T47D (cell line): ENCODE data around the gene CRIM1.
A peak's percentile ranks its signal among the peaks of the same experiment; 100 is the strongest.

ENCODE experiments used
- DNase-seq, 2 experiments: peaks; one replicate each; pipeline versions ENCODE4 v3.0.0 to v3.0.0-alpha.2; 2011 to 2012; ENCODE audit warnings: low read depth in 1 of 2, low spot score in 1 of 2
- JUND ChIP-seq: IDR thresholded peaks from 2 replicates; pipeline ENCODE4 v1.6.1; 2012; ENCODE audit warnings: low read depth
- in situ Hi-C: cut with HindIII; loops from 2 replicates; pipeline ENCODE4 v1.10.0; 2016; ENCODE audit warnings: low sequenced_read_pairs, low pct_unique_long_range_greater_than_20kb

CRIM1 gene

DNA sequence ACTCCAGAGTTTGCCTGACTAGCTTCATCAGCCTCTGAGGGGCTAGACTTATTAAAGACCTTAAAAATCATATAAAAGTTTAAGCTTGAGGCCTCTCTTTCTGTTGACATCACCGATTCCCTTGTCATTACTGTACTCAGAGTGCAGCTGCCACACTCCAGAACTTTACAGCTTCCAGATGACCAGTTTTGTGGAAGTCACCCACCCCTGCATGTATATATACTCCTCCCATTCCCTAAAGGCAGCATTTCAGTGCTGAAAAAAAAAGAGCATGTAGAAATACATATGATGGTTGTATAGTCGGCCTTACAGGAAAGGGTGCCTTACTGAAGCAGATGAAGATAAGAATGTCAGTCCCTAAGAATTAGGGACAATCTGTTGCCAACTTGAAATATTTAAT lies 125.1 kb downstream of the CRIM1 start:
- no peak for DNase-seq
- in situ Hi-C loops, result no loop called here
- TF ChIP-seq JUND, result no peak

DNA sequence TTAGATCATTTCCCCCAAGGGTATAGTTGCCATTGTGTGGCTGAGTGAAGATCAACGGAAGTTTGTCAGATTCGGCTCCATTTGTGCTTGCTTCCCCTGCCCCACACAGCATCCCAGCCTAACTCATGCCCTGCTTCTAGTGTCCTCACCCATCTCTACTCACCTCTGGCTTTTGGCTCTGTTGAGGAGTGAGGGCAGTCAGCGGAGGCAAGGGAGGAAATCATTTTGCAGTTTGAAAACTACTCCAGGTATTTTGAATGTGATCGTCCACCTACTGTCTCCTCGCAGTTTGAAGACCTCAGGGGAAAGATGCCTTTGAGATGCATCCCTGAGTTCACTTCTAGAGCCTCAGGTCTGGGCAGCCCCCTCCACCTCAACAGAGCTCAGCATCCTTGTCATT lies 126.1 kb downstream of the CRIM1 start:
- no peak for DNase-seq
- in situ Hi-C loops, result no loop called here

DNA sequence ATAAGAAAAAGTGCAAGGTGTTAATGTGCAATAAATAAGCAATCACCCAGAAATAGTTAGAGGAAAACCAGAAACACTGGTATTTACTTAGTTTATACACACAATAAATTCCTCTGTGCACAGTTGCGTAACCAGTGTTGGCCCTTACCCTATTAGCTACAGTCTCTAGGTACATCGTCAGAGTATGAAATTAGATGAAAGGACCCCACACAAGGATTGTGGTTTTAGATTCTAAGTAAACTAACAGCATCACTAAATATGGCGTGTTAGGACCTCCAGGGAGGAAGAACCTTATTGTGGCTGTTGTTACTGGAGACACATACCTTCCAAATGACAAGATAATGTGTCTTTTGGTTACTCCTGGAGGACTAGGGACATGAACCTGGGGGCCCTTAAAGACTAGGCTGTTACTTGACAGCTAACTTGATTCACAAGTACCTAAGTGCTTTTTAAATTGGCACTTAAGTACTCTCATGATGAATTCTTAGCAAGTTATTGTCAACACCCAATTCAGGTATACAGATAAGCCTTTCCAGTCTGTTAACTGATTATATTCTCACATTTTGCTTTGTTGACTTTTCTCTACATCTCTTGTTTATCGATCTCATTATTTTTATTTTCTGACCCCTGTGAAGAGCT lies 127.1 kb downstream of the CRIM1 start:
- in situ Hi-C loops, result no loop called here
- DNase-seq, result peak in 1 of 2 experiments; percentile 23

More for the DNA sequence above, 126.1 kb downstream of the CRIM1 start:
- TF ChIP-seq JUND, result no peak

DNA sequence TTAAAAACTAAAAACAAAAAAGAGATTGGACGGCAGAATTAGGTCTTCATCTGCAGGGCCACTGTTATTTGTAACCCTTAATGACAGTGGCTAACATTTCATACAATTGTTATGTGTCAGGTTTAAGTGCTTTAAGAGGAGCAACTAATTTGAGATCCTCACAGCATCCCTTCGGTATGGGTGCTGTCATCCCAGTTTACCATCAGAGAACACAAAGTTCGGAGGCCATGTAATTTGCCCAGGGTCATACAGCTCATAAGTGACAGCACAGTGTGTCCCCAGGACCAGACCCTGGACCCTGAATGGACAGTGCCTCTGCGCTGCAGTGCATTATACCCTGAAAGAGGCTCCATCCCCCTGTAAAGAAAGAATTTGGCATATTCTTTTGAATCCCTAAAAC lies 127.7 kb downstream of the CRIM1 start:
- TF ChIP-seq JUND, result no peak
- in situ Hi-C loops, result no loop called here

More for the DNA sequence above, 127.1 kb downstream of the CRIM1 start:
- TF ChIP-seq JUND, result no peak

DNA sequence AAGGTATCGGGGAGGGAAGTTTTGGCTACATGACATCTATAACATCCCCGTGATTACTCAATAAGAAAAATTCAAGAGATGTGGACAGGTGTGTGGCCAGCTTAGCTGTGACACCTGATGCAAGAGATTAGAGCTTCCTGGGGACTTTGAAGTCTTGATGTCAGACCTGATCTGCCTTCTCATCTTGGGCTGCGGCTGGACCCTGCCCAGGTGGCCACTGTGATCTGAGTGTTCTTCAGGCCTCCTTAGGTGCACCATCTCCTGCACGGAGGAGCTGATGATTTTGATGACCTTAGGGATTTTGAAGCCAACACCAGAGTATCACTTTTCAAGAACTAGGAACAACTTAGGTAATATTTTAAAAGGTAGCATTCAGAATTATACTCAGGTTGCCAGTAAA lies 128.9 kb downstream of the CRIM1 start:
- in situ Hi-C loops, result no loop called here
- no peak for TF ChIP-seq JUND
- no peak for DNase-seq

More for the DNA sequence above, 127.7 kb downstream of the CRIM1 start:
- no peak for DNase-seq

DNA sequence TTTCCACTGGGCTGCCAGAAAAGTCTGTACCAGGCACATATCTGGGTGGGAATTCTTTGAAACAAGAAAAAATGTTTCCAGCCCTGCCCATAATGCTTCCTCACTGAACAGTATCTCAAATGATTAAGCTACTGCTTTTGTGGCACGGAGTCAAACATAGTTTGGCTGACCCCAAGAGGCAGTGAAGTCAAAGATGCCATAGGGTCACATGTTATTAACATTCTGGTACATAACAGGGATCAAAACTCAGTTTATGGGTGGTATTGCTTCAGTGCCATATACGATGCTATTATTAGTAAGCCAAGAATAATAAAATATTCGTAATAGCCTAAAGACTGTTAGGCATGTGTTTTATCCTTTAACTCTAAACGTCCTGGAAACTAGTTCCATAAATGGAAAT lies 129.9 kb downstream of the CRIM1 start:
- no peak for TF ChIP-seq JUND
- in situ Hi-C loops, result no loop called here
- no peak for DNase-seq

DNA sequence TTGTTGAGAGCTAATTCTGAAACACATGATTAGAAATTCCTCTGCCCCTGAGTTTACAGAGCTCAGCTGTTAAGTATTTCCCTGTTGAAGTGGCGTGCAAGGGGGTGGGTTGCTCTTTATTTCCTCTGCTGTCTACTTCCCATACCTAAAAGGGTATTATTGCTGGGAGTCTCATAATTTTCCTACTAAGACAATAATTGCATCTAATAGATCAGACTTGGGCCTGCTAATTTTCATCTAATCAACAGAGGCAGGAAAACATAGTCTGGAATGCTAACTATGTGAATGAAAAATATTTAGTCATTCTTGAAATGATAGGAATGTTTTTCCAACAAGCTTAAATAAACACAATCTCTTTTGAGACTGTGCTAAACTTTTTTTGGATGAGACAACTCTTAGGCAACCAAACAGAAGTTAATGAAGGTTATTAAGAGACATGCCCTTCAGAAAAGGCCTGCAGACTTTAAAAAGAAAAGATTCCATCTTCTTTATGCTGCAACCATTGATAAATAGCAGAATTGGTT lies 131.0 kb downstream of the CRIM1 start:
- DNase-seq, result peak; percentile 3 to 36
- in situ Hi-C loops, result no loop called here
- peak; percentile 50 for TF ChIP-seq JUND

DNA sequence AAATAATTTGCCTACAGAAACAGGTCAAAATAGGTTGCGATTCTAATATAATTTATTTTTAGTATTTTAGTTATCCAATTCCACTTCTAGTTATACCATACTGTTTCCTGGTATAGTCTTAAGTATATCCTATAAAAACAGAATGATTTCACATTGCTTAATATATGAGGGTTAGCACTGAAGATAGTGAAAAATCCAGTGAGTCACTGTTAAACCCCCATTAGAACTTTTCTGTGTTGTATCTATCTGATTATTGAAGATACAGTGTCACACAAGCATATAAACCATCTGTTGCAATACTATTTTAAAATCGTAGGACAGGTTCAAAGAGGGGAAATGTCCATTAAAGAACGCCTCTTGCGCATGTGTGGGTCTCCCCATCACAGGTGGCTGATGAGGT lies 132.4 kb downstream of the CRIM1 start:
- no peak for DNase-seq
- in situ Hi-C loops, result no loop called here

DNA sequence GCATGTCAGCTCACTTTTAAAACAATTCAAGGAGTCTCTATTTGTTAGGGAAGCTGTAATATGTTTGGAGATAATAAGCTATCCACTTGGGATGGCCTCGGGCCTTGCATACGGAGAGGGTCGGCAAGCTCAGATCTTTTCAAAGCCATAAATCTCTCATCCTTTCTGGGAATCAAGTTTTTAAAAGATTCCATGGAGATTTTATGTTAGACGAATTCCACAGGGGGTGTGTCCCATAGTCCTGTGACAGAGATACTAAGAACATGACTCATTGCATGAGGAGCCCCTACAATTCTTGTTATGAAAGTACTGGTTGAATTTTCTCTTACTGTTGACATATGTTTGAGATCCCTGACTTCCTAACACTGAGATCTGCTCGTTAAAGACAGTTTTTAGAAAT lies 133.7 kb downstream of the CRIM1 start:
- in situ Hi-C loops, result no loop called here
- no peak for TF ChIP-seq JUND
- no peak for DNase-seq

More for the DNA sequence above, 132.4 kb downstream of the CRIM1 start:
- no peak for TF ChIP-seq JUND

DNA sequence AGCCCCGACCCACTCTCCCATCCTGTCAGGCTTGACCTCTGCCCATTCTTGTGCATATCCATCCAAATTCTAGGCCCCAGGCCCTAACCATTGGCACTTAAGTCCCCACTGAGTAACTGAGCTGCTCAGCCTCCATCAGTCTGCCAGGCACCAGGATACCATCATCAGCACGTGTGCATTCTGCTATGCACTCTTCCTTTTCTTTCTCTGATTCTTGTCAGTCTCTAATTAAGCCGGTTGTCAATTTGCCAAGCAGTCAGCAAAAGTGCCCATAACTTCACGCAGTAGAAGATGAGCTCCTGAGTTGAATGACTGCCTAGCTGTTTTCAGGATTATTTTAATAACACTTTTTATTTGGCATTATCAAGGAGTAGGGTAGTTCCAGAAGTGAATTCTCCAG lies 135.2 kb downstream of the CRIM1 start:
- DNase-seq, result peak in 1 of 2 experiments; percentile 15
- in situ Hi-C loops, result no loop called here
- TF ChIP-seq JUND, result no peak

DNA sequence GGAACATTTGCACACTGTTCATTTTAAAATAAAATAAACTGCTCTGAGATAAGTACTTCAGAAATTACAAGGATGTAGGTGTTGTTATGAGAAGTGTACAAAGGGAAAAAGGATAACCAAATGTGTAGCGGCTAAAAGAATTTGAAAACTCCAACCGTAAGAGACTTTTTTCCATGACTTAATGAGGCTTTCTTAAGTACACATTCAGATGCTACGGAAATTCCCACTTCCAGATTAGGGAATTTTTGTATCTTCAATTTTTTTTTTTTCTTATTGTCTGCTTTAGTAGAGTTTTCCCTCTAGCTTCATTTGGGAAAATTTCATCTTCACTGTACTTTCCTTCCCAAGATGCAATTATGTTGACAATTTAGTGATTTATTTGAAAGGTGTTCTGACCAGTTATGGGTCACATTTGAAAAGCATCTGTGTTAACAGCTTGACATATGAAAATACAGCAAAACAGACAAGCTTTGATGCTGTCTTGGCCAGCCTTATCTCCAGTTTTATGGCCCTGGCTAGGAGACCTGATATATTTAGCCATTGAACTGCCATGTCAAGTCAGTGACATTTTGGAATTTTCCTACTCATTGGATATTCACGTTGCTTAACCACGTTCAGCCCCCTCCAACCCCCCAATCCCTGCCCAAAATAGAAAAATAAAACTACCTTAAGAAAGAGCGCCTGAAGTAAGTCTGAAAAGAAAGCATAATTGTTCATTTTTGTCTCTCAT lies 136.8 kb downstream of the CRIM1 start:
- in situ Hi-C loops, result no loop called here
- no peak for TF ChIP-seq JUND
- DNase-seq, result no peak

DNA sequence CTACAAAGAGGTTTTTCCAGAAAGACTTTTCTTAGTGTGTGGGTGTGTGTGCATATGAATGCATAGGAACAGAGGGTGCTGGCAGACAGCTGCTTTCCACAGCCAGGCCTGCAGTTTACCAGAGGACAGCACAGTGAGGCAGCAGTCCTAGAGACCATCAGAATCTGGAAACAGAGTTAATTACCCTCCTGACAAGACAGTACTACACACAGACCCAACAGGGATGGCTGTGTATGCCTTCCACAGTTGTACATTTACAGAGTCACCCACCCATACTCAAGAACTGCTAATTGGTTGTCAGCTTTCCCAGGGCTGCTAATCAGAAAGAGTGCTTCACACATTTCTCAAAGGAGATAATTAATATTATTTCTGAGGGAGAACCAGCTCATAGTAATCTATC lies 137.7 kb downstream of the CRIM1 start:
- no peak for TF ChIP-seq JUND
- in situ Hi-C loops, result no loop called here
- no peak for DNase-seq

DNA sequence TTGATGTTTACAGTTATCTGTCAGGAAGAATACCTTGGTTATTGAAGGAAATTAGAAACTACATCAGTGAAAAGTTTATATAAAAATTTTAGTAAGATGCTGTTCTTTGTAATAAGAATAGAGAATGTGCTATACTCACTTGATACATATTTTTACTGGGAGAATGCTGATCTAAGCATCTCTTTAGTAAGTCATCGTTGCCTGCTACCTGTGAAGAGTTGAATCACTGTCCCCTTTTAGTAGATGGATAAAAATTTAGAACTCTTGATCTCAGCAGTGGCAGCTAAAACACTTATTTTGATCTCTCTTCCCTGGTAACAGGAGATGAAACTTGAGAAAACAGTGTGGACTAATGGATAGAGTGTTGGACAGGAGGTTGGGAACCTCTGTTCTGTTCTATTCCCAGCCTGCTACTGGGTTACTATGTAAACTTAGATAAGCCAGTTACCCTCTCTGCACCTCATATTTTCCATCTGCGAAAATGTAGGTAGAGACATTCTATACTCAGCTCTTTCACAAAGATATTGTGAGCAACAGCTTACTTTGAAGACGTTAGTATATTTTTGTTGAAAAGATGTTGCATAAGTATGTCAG lies 142.1 kb downstream of the CRIM1 start:
- no peak for TF ChIP-seq JUND

More for the DNA sequence above, 142.1 kb downstream of the CRIM1 start:
- DNase-seq, result no peak
- in situ Hi-C loops, result no loop called here
